ENCODE measurements around the gene CDCA7. TPM values are rescaled to one million over a fixed set of nuclear protein-coding genes. Genes with fewer than 3 reads are reported as not detected.

CDCA7 gene
- polyA plus RNA-seq, 1 donor from 2014 or later, result 0.27 TPM

DNA sequence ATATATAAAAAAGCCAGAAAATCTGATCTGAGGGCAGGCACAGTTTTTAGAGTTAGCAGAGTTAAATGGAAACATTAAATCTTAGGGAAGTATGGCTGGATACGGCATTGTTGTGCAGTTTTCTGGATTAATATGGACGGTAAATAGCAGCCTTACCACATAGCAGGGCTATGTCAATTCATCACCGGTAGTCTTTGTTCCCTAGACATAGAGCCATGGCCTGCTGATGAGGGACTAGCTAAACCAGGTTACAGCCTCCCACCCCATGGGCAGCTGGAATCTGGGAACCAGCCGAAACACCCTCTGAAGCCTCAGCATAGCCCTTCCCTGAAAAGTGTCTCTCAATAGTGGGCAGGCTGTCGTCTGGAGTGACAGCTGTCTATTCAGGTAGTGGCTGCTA, 32.4 kb downstream of the CDCA7 start:
- Histone ChIP-seq H3K79me2 (replicated peaks; ENCODE audit: insufficient read depth, low read length) (no peaks in the 10 kb centered on the region), H3K9me3 (ENCODE audit: low read length) (no peaks in the 10 kb centered on the region), H3K36me3 (ENCODE audit: insufficient read depth, low read length) (no peaks in the 10 kb centered on the region), H3K4me2 (ENCODE audit: low read length) (no peak overlapping the region), H3K4me3 (ENCODE audit: low read length) (no peak overlapping the region), H3K9ac (ENCODE audit: low read length) (no peak overlapping the region), H3K27ac (ENCODE audit: low read length) (no peak overlapping the region), H2AFZ (ENCODE audit: low read depth, low read length) (no peak overlapping the region), H3K9me2 (ENCODE audit: insufficient read depth, low read length) (no peaks in the 10 kb centered on the region), H3K27me3 (ENCODE audit: insufficient read depth, low read depth, low read length) (no peaks in the 10 kb centered on the region), H3F3A (ENCODE audit: insufficient read depth, low read length, poor library complexity, severe bottlenecking) (no peaks in the 10 kb centered on the region), H4K20me1 (ENCODE audit: insufficient read depth) (no peaks in the 10 kb centered on the region)
- TF ChIP-seq POLR2AphosphoS5 (IDR thresholded peaks at IDR 0.05), result no peak
- TF ChIP-seq EP300 (conservative IDR thresholded peaks at IDR 0.05; ENCODE audit: poor library complexity, severe bottlenecking), result peak; percentile 45
- no peak for TF ChIP-seq MXI1 (conservative IDR thresholded peaks at IDR 0.05; ENCODE audit: poor library complexity, severe bottlenecking)

DNA sequence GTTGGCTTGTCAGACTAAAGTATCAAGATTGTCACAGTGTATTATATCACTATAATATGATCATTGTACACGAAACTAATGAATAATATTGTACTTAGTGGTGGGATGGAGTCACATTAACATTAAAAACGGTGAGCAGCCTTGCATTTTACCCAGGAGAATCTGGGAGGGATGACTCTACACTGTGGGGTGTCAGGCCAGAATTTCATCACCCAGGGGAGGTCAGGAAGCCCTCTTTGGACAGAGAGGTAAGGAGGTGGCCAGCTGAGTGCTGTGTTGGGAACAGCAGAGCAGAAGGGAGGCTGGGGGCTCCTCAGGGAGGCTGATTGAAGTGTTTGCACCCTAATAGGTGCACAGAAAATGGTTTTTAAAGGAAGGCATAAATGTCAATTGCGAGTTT, 33.0 kb downstream of the CDCA7 start:
- TF ChIP-seq EP300 (conservative IDR thresholded peaks at IDR 0.05; ENCODE audit: poor library complexity, severe bottlenecking) (peak; percentile 15), EZH2 (IDR thresholded peaks at IDR 0.05; ENCODE audit: borderline replicate concordance, insufficient read depth, low read length, poor library complexity, severe bottlenecking) (no peak), MXI1 (conservative IDR thresholded peaks at IDR 0.05; ENCODE audit: poor library complexity, severe bottlenecking) (no peak)
- no peaks in the 10 kb centered on the region for H3K79me2 ChIP-seq (replicated peaks; ENCODE audit: insufficient read depth, low read length)
- H3K4me3 ChIP-seq (ENCODE audit: low read length), result no peak overlapping the region
- no peak overlapping the region for H3K9ac ChIP-seq (ENCODE audit: low read length)
- no peak overlapping the region for H2AFZ ChIP-seq (ENCODE audit: low read depth, low read length)
- no peak overlapping the region for H3K4me2 ChIP-seq (ENCODE audit: low read length)
- H3K9me3 ChIP-seq (ENCODE audit: low read length), result no peaks in the 10 kb centered on the region
- no peaks in the 10 kb centered on the region for H3K9me2 ChIP-seq (ENCODE audit: insufficient read depth, low read length)
- no peaks in the 10 kb centered on the region for H3K36me3 ChIP-seq (ENCODE audit: insufficient read depth, low read length)
- no peaks in the 10 kb centered on the region for H3F3A ChIP-seq (ENCODE audit: insufficient read depth, low read length, poor library complexity, severe bottlenecking)
- H4K20me1 ChIP-seq (ENCODE audit: insufficient read depth), result no peaks in the 10 kb centered on the region
- H3K27me3 ChIP-seq (ENCODE audit: insufficient read depth, low read depth, low read length), result no peaks in the 10 kb centered on the region
- no peak overlapping the region for H3K27ac ChIP-seq (ENCODE audit: low read length)

DNA sequence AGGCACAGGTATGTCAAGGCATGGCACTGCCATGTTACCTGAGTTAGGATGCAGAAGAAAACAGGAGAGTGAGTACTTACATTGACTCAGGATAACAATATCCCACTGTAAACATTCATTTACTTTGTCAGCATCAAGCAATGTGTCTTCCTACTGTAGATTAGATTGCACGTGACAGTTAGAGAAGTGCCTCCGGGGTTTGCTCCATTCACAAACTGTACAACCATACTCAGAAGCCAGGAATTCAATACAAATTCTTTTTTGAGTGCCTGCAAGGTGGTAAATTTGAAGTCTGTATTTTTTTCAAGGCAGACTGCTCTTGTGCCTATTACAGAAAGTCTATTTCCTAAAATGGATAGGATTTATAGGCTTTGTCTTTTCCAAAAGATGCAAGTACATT, 34.1 kb downstream of the CDCA7 start:
- TF ChIP-seq, protein P1, sequence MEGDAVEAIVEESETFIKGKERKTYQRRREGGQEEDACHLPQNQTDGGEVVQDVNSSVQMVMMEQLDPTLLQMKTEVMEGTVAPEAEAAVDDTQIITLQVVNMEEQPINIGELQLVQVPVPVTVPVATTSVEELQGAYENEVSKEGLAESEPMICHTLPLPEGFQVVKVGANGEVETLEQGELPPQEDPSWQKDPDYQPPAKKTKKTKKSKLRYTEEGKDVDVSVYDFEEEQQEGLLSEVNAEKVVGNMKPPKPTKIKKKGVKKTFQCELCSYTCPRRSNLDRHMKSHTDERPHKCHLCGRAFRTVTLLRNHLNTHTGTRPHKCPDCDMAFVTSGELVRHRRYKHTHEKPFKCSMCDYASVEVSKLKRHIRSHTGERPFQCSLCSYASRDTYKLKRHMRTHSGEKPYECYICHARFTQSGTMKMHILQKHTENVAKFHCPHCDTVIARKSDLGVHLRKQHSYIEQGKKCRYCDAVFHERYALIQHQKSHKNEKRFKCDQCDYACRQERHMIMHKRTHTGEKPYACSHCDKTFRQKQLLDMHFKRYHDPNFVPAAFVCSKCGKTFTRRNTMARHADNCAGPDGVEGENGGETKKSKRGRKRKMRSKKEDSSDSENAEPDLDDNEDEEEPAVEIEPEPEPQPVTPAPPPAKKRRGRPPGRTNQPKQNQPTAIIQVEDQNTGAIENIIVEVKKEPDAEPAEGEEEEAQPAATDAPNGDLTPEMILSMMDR (IDR thresholded peaks at IDR 0.05; ENCODE audit: poor library complexity, severe bottlenecking), result no peak
- TF ChIP-seq TAF1 (IDR thresholded peaks at IDR 0.05; ENCODE audit: low read depth) (no peak), SMC3 (conservative IDR thresholded peaks at IDR 0.05; ENCODE audit: poor library complexity) (no peak), RAD21 (conservative IDR thresholded peaks at IDR 0.05) (no peak), MXI1 (conservative IDR thresholded peaks at IDR 0.05; ENCODE audit: poor library complexity, severe bottlenecking) (no peak), POLR2AphosphoS5 (IDR thresholded peaks at IDR 0.05) (no peak), EZH2 (IDR thresholded peaks at IDR 0.05; ENCODE audit: borderline replicate concordance, insufficient read depth, low read length, poor library complexity, severe bottlenecking) (no peak), EP300 (conservative IDR thresholded peaks at IDR 0.05; ENCODE audit: poor library complexity, severe bottlenecking) (no peak)
- TF ChIP-seq, protein P2, sequence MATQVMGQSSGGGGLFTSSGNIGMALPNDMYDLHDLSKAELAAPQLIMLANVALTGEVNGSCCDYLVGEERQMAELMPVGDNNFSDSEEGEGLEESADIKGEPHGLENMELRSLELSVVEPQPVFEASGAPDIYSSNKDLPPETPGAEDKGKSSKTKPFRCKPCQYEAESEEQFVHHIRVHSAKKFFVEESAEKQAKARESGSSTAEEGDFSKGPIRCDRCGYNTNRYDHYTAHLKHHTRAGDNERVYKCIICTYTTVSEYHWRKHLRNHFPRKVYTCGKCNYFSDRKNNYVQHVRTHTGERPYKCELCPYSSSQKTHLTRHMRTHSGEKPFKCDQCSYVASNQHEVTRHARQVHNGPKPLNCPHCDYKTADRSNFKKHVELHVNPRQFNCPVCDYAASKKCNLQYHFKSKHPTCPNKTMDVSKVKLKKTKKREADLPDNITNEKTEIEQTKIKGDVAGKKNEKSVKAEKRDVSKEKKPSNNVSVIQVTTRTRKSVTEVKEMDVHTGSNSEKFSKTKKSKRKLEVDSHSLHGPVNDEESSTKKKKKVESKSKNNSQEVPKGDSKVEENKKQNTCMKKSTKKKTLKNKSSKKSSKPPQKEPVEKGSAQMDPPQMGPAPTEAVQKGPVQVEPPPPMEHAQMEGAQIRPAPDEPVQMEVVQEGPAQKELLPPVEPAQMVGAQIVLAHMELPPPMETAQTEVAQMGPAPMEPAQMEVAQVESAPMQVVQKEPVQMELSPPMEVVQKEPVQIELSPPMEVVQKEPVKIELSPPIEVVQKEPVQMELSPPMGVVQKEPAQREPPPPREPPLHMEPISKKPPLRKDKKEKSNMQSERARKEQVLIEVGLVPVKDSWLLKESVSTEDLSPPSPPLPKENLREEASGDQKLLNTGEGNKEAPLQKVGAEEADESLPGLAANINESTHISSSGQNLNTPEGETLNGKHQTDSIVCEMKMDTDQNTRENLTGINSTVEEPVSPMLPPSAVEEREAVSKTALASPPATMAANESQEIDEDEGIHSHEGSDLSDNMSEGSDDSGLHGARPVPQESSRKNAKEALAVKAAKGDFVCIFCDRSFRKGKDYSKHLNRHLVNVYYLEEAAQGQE (IDR thresholded peaks at IDR 0.05; ENCODE audit: borderline replicate concordance), result no peak
- no peaks in the 10 kb centered on the region for H3K27me3 ChIP-seq (ENCODE audit: insufficient read depth, low read depth, low read length)

More for the DNA sequence above, 34.1 kb downstream of the CDCA7 start:
- Histone ChIP-seq H3K27ac (ENCODE audit: low read length) (no peak overlapping the region), H3K9me2 (ENCODE audit: insufficient read depth, low read length) (no peaks in the 10 kb centered on the region), H2AFZ (ENCODE audit: low read depth, low read length) (no peak overlapping the region), H3K4me2 (ENCODE audit: low read length) (no peak overlapping the region), H4K20me1 (ENCODE audit: insufficient read depth) (no peaks in the 10 kb centered on the region), H3K4me3 (ENCODE audit: low read length) (no peak overlapping the region), H3K36me3 (ENCODE audit: insufficient read depth, low read length) (no peaks in the 10 kb centered on the region), H3K9me3 (ENCODE audit: low read length) (no peaks in the 10 kb centered on the region), H3F3A (ENCODE audit: insufficient read depth, low read length, poor library complexity, severe bottlenecking) (no peaks in the 10 kb centered on the region), H3K79me2 (replicated peaks; ENCODE audit: insufficient read depth, low read length) (no peaks in the 10 kb centered on the region), H3K9ac (ENCODE audit: low read length) (no peak overlapping the region)
